Colon (tissue), 2 donors: Measurements from ENCODE around the gene RPL4.

Source experiments
- FAIRE-seq: peaks from 2 replicates; lab custom pipeline; 2012; peaks lifted over from hg19 to GRCh38; lab: Jason Lieb, UNC
- donor health status: control.
- donor health status: control.

The RPL4 gene

GRCh38 chr15:66454143-66454542 lies 50.5 kb downstream of the RPL4 start:
- no peak for FAIRE-seq

GRCh38 chr15:66452971-66453580 lies 51.6 kb downstream of the RPL4 start:
- FAIRE-seq, result no peak

GRCh38 chr15:66452420-66452819 lies 52.2 kb downstream of the RPL4 start:
- no peak for FAIRE-seq
